ENCODE measurements around the gene ZCWPW1. TPM values are rescaled to one million over a fixed set of nuclear protein-coding genes. Genes with fewer than 3 reads are reported as not detected.

ZCWPW1 gene
- total and polyA plus RNA-seq, 10 of the 15 experiments (the other 5 are each of a cell fraction or from before 2014, with no cell fraction given), result 1.3 to 4.4 (median 3.7) TPM

- in situ Hi-C loops (cut with MboI) (no loop called here), intact Hi-C loops (cut with micrococcal nuclease; ENCODE audit: unreplicated experiment) (no loop called here)
- BruUV-seq (replicated peaks), result no TSS peak
- Histone ChIP-seq H3K9ac (ENCODE audit: control insufficient read depth, insufficient read depth, low read length) (no peak overlapping the region), H3K27me3 (replicated peaks in 1 of 2; ENCODE audit: control insufficient read depth in 2 of 2, insufficient read depth in 2 of 2, low read length in 1 of 2) (no peaks in the 10 kb centered on the region), H3K4me3 (no peak overlapping the region), H2AFZ (ENCODE audit: control insufficient read depth, low read depth, low read length) (no peak overlapping the region), H3K4me2 (ENCODE audit: control insufficient read depth, insufficient read depth) (no peak overlapping the region), H3K9me3 (replicated peaks; ENCODE audit: control insufficient read depth, insufficient read depth, low read length) (no peaks in the 10 kb centered on the region), H3K27ac (ENCODE audit: control insufficient read depth, insufficient read depth) (no peak overlapping the region), H3K79me2 (ENCODE audit: control insufficient read depth, insufficient read depth, low read length) (no peaks in the 10 kb centered on the region), H3K36me3 (ENCODE audit: control insufficient read depth in 2 of 2, insufficient read depth in 2 of 2, low read length in 1 of 2) (peaks cover 43 to 58% of the 10 kb centered on the region in 2 experiments), H4K20me1 (ENCODE audit: control insufficient read depth, insufficient read depth) (no peaks in the 10 kb centered on the region; the same call in 1 of the 2 replicates), H3K4me1 (ENCODE audit: control insufficient read depth, insufficient read depth, low read length) (peaks cover 4% of the 10 kb centered on the region; the same call in 1 of the 2 replicates)
- ChIA-PET RAD21 (ENCODE audit: unreplicated experiment) (no interaction called here), SMC1A (ENCODE audit: uncharacterized antibody, unreplicated experiment) (no interaction called here), CTCF (no interaction called here), POLR2A (no interaction called here)
- FAIRE-seq (no peak), DNase-seq (ENCODE audit: low read depth, low spot score) (no peak), ATAC-seq (no peak)
- 97% methylated on average over 6 of the region's 6 CpGs for WGBS (ENCODE audit: insufficient coverage, insufficient replicate concordance, low lambda C conversion rate, missing lambda C conversion rate)
- no peak for TF ChIP-seq CHD2 (IDR thresholded peaks at IDR 0.05; ENCODE audit: borderline replicate concordance, low read depth, low read length)
- no peak for TF ChIP-seq ZBTB4 (CRISPR knock-in tag; IDR thresholded peaks at IDR 0.05)
- no peak for TF ChIP-seq MTA2 (IDR thresholded peaks at IDR 0.05; ENCODE audit: low read depth)
- TF ChIP-seq CREB1 (IDR thresholded peaks at IDR 0.05; ENCODE audit: low read depth), result no peak
- 0 out of 2 replicates have a peak, but pooled peaks have one; percentile 22 for TF ChIP-seq POLR2A (IDR thresholded peaks at IDR 0.05; ENCODE audit: low read depth, low read length)
These were observed 76.8 kb downstream of the ZCWPW1 start for GRCh38 chr7:100351657-100352058.

Other genes with a start within 250 kb of the ZCWPW1 start
Only the 7 nearest of the 18 such genes appear.
- 23.9 and 24.0 TPM in 2 replicates for gene PILRB, start 70.6 kb downstream of the ZCWPW1 start, total RNA-seq (2014; rRNA removed)
- gene PILRB, start 70.6 kb downstream of the ZCWPW1 start, total RNA-seq (2014; rRNA removed; fragmentation: Illumina TruSeq; extraction: Trizol), result 13.2 TPM in 2 replicates
- gene PILRB, start 70.6 kb downstream of the ZCWPW1 start, total RNA-seq (2021), result 23.1 and 24.1 TPM in 2 replicates
- 14.9 and 35.9 TPM in 2 replicates for gene PILRB, start 70.6 kb downstream of the ZCWPW1 start, polyA plus RNA-seq (2011; rRNA removed)
- gene PILRB, start 70.6 kb downstream of the ZCWPW1 start, polyA plus RNA-seq (2014; fragmentation: Illumina TruSeq; extraction: Trizol), result 16.9 and 26.5 TPM in 2 replicates
- 1 to 10 TPM; 2.6 to 5.6 TPM for gene PILRB, start 70.6 kb downstream of the ZCWPW1 start, polyA plus RNA-seq (2014; fragmentation: Nextera tagmentation; extraction: Ambion mirVana)
- gene PILRB, start 70.6 kb downstream of the ZCWPW1 start, polyA plus RNA-seq (2014; rRNA removed), result 50.3 and 55.4 TPM in 2 replicates
- gene PILRB, start 70.6 kb downstream of the ZCWPW1 start, polyA plus RNA-seq (2016; fragmentation: Nextera tagmentation; extraction: Ambion mirVana), result 10 to 100 TPM; 18.6 to 20.1 TPM
- gene PILRA, start 55.2 kb downstream of the ZCWPW1 start, total RNA-seq (2014; rRNA removed), result 9.0 and 10.1 TPM in 2 replicates
- 10.8 and 11.1 TPM in 2 replicates for gene PILRA, start 55.2 kb downstream of the ZCWPW1 start, total RNA-seq (2014; rRNA removed; fragmentation: Illumina TruSeq; extraction: Trizol)
- gene PILRA, start 55.2 kb downstream of the ZCWPW1 start, total RNA-seq (2021), result 7.0 and 7.5 TPM in 2 replicates
- gene PILRA, start 55.2 kb downstream of the ZCWPW1 start, polyA plus RNA-seq (2011; rRNA removed), result 30.2 and 43.3 TPM in 2 replicates
- gene PILRA, start 55.2 kb downstream of the ZCWPW1 start, polyA plus RNA-seq (2014; fragmentation: Illumina TruSeq; extraction: Trizol), result 12.0 and 14.2 TPM in 2 replicates
- 10 to 100 TPM; 12.2 to 13.5 TPM for gene PILRA, start 55.2 kb downstream of the ZCWPW1 start, polyA plus RNA-seq (2014; fragmentation: Nextera tagmentation; extraction: Ambion mirVana)
- gene PILRA, start 55.2 kb downstream of the ZCWPW1 start, polyA plus RNA-seq (2014; rRNA removed), result 12.7 and 15.2 TPM in 2 replicates
- gene PILRA, start 55.2 kb downstream of the ZCWPW1 start, polyA plus RNA-seq (2016; fragmentation: Nextera tagmentation; extraction: Ambion mirVana), result 1 to 10 TPM; 6.6 to 7.2 TPM
- gene MEPCE, start 1.1 kb upstream of the ZCWPW1 start, total RNA-seq (2014; rRNA removed), result 33.8 and 39.6 TPM in 2 replicates
- gene MEPCE, start 1.1 kb upstream of the ZCWPW1 start, total RNA-seq (2014; rRNA removed; fragmentation: Illumina TruSeq; extraction: Trizol), result 22.8 and 26.0 TPM in 2 replicates
- 46.0 and 48.0 TPM in 2 replicates for gene MEPCE, start 1.1 kb upstream of the ZCWPW1 start, total RNA-seq (2021)
- 9.1 and 16.2 TPM in 2 replicates for gene MEPCE, start 1.1 kb upstream of the ZCWPW1 start, polyA plus RNA-seq (2011; rRNA removed)
- gene MEPCE, start 1.1 kb upstream of the ZCWPW1 start, polyA plus RNA-seq (2014; fragmentation: Illumina TruSeq; extraction: Trizol), result 15.1 and 35.8 TPM in 2 replicates
- 10 to 100 TPM in 1 of 2 experiments, 1 to 10 TPM in 1; 8.2 to 12.6 TPM for gene MEPCE, start 1.1 kb upstream of the ZCWPW1 start, polyA plus RNA-seq (2014; fragmentation: Nextera tagmentation; extraction: Ambion mirVana)
- gene MEPCE, start 1.1 kb upstream of the ZCWPW1 start, polyA plus RNA-seq (2014; rRNA removed), result 32.3 and 42.0 TPM in 2 replicates
- 10 to 100 TPM; 14.9 to 18.1 TPM for gene MEPCE, start 1.1 kb upstream of the ZCWPW1 start, polyA plus RNA-seq (2016; fragmentation: Nextera tagmentation; extraction: Ambion mirVana)
- gene PPP1R35, start 7.8 kb upstream of the ZCWPW1 start, total RNA-seq (2014; rRNA removed), result 51.3 and 55.5 TPM in 2 replicates
- gene PPP1R35, start 7.8 kb upstream of the ZCWPW1 start, total RNA-seq (2014; rRNA removed; fragmentation: Illumina TruSeq; extraction: Trizol), result 14.1 and 19.6 TPM in 2 replicates
- 58.1 and 61.0 TPM in 2 replicates for gene PPP1R35, start 7.8 kb upstream of the ZCWPW1 start, total RNA-seq (2021)
- gene PPP1R35, start 7.8 kb upstream of the ZCWPW1 start, polyA plus RNA-seq (2011; rRNA removed), result 7.9 and 15.2 TPM in 2 replicates
- gene PPP1R35, start 7.8 kb upstream of the ZCWPW1 start, polyA plus RNA-seq (2014; fragmentation: Illumina TruSeq; extraction: Trizol), result 0.52 and 5.2 TPM in 2 replicates
- 1 to 10 TPM; 1.8 to 9.9 TPM for gene PPP1R35, start 7.8 kb upstream of the ZCWPW1 start, polyA plus RNA-seq (2014; fragmentation: Nextera tagmentation; extraction: Ambion mirVana)
- gene PPP1R35, start 7.8 kb upstream of the ZCWPW1 start, polyA plus RNA-seq (2014; rRNA removed), result 62.5 and 70.4 TPM in 2 replicates
- gene PPP1R35, start 7.8 kb upstream of the ZCWPW1 start, polyA plus RNA-seq (2016; fragmentation: Nextera tagmentation; extraction: Ambion mirVana), result 10 to 100 TPM in 1 of 2 experiments, 1 to 10 TPM in 1; 4.0 to 56.3 TPM
- 0.49 and 1.2 TPM in 2 replicates for gene SPACDR, start 35.6 kb upstream of the ZCWPW1 start, total RNA-seq (2014; rRNA removed)
- gene SPACDR, start 35.6 kb upstream of the ZCWPW1 start, total RNA-seq (2014; rRNA removed; fragmentation: Illumina TruSeq; extraction: Trizol), result 0.18 and 0.28 TPM in 2 replicates
- gene SPACDR, start 35.6 kb upstream of the ZCWPW1 start, total RNA-seq (2021), result 1.1 and 1.5 TPM in 2 replicates
- 0.65 and 0.81 TPM in 2 replicates for gene SPACDR, start 35.6 kb upstream of the ZCWPW1 start, polyA plus RNA-seq (2011; rRNA removed)
- 0.56 TPM in 1 of 2 replicates, not detected in the other for gene SPACDR, start 35.6 kb upstream of the ZCWPW1 start, polyA plus RNA-seq (2014; fragmentation: Illumina TruSeq; extraction: Trizol)
- under 1 TPM; 0.29 TPM for gene SPACDR, start 35.6 kb upstream of the ZCWPW1 start, polyA plus RNA-seq (2014; fragmentation: Nextera tagmentation; extraction: Ambion mirVana)
- gene SPACDR, start 35.6 kb upstream of the ZCWPW1 start, polyA plus RNA-seq (2014; rRNA removed), result 0.78 and 1.2 TPM in 2 replicates
- gene SPACDR, start 35.6 kb upstream of the ZCWPW1 start, polyA plus RNA-seq (2016; fragmentation: Nextera tagmentation; extraction: Ambion mirVana), result under 1 TPM; 0.60 to 0.71 TPM
- 33.2 and 39.9 TPM in 2 replicates for gene TSC22D4, start 50.5 kb upstream of the ZCWPW1 start, total RNA-seq (2014; rRNA removed)
- 11.7 and 16.2 TPM in 2 replicates for gene TSC22D4, start 50.5 kb upstream of the ZCWPW1 start, total RNA-seq (2014; rRNA removed; fragmentation: Illumina TruSeq; extraction: Trizol)
- 63.7 and 65.7 TPM in 2 replicates for gene TSC22D4, start 50.5 kb upstream of the ZCWPW1 start, total RNA-seq (2021)
- 7.3 and 13.8 TPM in 2 replicates for gene TSC22D4, start 50.5 kb upstream of the ZCWPW1 start, polyA plus RNA-seq (2011; rRNA removed)
- gene TSC22D4, start 50.5 kb upstream of the ZCWPW1 start, polyA plus RNA-seq (2014; fragmentation: Illumina TruSeq; extraction: Trizol), result 8.3 and 13.7 TPM in 2 replicates
- gene TSC22D4, start 50.5 kb upstream of the ZCWPW1 start, polyA plus RNA-seq (2014; fragmentation: Nextera tagmentation; extraction: Ambion mirVana), result 1 to 10 TPM in 1 of 2 experiments, under 1 TPM in 1; 0.50 to 1.2 TPM
- 47.8 and 55.6 TPM in 2 replicates for gene TSC22D4, start 50.5 kb upstream of the ZCWPW1 start, polyA plus RNA-seq (2014; rRNA removed)
- gene TSC22D4, start 50.5 kb upstream of the ZCWPW1 start, polyA plus RNA-seq (2016; fragmentation: Nextera tagmentation; extraction: Ambion mirVana), result 10 to 100 TPM; 32.6 to 33.3 TPM
- 0.05 and 0.06 TPM in 2 replicates for gene NYAP1, start 55.2 kb upstream of the ZCWPW1 start, total RNA-seq (2014; rRNA removed)
- 0.04 and 0.05 TPM in 2 replicates for gene NYAP1, start 55.2 kb upstream of the ZCWPW1 start, total RNA-seq (2014; rRNA removed; fragmentation: Illumina TruSeq; extraction: Trizol)
- gene NYAP1, start 55.2 kb upstream of the ZCWPW1 start, total RNA-seq (2021), result 0.15 and 0.19 TPM in 2 replicates
- not detected in 2 replicates for gene NYAP1, start 55.2 kb upstream of the ZCWPW1 start, polyA plus RNA-seq (2011; rRNA removed)
- gene NYAP1, start 55.2 kb upstream of the ZCWPW1 start, polyA plus RNA-seq (2014; fragmentation: Illumina TruSeq; extraction: Trizol), result not detected in 2 replicates
- gene NYAP1, start 55.2 kb upstream of the ZCWPW1 start, polyA plus RNA-seq (2014; fragmentation: Nextera tagmentation; extraction: Ambion mirVana), result not detected
- gene NYAP1, start 55.2 kb upstream of the ZCWPW1 start, polyA plus RNA-seq (2014; rRNA removed), result 0.28 and 0.49 TPM in 2 replicates
- gene NYAP1, start 55.2 kb upstream of the ZCWPW1 start, polyA plus RNA-seq (2016; fragmentation: Nextera tagmentation; extraction: Ambion mirVana), result not detected